ENCODE data around the gene SEMA3B.
"Not testable (repeated sequence)": the region's sequence is repeated elsewhere in the genome, so short reads cannot be mapped to it uniquely, and the experiment has no call there.

Gene SEMA3B
- 2.0 to 10.0 reads per million in 2 donors for total RNA-seq

DNA sequence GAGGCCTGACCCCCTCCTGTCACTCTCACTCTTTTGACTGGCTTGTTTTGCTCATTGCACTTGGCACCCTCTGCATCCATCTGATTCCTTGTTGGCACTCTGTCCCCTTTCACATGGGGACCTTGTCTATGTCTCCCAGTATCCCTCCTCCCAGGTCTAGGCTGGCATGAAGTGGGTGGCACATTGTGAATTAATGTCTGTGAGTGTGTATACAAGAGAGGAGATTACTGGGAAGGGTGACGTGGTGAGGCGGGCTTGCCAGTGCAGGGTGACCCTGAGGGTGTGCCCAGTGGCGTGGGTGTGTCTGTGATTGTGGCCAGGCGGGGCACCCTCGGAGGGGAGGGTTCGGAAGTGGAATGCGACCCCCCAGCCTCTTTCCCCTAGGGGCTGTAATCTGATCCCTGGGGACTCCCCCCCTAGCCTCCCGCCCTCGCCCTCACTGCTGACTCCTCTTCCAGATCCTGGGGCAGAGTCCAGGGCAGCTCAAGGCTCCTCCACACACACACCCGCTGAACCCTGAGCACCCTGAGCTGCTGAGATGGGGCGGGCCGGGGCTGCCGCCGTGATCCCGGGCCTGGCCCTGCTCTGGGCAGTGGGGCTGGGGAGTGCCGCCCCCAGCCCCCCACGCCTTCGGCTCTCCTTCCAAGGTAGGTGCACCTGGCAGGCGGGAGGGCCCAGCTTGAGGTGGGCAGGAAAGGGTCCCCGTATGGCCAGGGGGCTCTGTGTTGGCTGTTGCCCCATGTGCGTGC, at the start of gene SEMA3B:
TSS of gene SEMA3B (plus strand) at position 445 of the 749 bp plus-strand sequence. CDS start at position 539, 94 bp downstream.
- DNase-seq: no peak

DNA sequence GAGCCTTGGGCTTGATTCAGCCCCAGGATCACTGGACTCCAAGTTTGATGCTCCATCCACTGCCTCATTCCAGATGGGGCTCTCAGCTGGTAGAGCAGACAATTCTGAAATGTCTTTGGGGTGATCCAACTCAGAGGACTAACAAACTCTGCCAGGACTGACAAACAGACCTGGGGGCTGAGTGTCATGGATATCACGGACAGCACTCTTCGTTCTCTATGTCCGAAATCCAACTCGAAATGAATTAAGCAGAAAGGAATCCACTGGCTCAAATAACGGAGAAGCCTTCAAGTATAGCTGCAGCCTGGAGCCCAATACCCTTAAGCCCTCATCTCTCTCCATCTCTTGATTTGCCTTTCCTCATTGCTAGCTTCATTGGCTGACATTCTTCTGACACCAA, 49.7 kb upstream of the SEMA3B start:
- DNase-seq: no peak

DNA sequence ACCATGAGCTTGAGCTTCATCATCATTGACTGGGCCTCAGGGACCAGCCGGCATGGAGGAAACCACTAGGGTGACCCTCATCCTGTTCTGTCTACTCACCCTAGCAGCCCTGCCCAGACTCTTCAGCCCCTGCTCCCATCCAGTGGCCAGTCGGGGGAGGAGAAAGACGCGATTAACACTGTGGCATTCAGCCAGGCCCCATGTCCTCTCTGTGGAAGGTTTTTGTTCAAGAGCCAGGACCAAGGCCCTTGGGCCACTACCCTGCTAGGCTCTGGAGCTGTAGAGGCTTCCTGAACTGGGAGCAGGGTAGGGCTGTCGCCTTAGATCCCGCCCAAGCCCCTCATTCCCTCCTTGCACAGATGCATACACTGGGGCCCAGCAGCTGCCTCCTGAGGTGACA, 48.8 kb upstream of the SEMA3B start:
- DNase-seq: no peak

DNA sequence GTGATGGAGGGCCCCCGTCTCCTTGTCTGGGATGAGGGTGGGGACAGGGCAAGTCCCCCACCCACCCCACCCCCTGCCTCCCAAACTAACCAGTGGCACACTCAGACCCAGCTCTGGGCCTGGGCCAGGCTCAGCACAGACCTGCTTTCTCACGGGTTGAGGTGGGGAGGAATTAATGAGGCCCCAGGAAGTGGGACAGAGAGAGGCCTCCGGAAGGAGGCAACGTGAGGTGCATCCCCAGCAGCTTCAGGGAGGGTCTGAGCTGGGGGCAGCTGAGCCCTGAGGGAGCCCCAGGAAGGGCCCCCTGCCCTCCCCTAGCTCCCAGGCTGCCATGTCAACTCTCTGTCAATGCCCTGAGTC, 47.9 kb upstream of the SEMA3B start:
- DNase-seq: peak in 1 of 5 experiments; percentile 35

GRCh38 chr3:50221411-50222168, 47.4 kb upstream of the SEMA3B start:
- DNase-seq: no peak

DNA sequence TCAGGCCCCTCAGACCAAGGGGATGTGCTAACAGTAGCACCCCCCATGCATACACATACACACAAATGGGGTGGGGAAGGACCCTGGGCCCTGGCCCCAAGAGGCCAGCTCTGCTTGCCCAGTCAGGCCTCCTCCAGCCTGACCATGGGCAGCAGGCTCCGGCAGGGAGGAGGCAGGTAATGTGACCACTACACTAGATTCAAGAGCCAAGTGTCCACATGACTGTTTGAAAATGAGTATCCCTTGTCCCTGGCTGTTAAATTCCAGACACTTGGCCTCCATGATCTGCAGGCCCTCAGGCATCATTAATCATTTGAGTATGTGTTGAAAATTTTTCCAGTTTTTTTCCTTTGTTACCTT, 46.8 kb upstream of the SEMA3B start:
- no peak for DNase-seq

DNA sequence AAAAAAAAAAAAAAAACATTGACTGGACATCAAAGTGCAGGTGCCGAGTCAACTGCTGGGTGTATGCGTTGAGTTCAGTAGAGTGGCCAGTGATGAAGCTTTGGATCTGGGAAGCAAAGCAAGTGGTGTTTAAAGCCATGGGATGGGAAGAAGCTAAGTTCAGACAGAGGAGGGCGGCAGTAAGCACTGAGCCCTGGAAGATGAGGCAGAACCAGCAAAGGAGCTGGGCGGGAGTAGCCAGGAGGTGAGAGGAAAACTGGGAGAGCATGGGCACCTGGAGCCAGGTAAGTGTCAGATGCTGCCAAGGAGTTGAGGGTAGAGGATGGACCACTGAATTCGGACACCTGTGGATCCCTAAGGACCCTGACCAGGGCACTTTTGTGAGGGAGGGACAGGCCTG, 44.3 kb upstream of the SEMA3B start:
- no peak for DNase-seq

DNA sequence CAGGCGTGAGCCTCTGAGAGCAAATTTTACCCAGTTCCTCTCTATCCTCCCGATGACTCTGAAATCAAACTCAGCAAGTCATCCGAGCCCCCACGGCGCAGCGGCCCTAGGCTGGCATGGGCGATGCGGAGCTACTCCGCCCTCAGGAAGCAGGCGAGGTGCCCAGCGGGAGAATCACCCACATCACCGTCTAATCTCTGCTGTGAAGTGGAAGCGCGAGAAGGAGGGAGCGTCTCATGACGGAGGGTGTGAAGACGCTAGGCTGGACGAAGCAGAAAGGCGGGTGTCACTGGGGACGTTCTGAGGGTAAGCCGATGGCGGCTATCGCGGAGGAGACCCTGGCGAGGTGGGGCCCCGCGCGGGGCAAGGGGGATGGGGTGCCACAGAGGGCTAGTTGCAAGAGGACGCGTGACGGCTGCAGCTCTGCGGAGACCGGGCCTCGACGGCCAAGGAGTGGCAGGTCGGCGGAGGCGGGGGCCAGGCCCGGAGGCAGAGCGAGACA, 42.0 kb upstream of the SEMA3B start:
- peak in 2 of 5 experiments; percentile 30 to 65 for DNase-seq

DNA sequence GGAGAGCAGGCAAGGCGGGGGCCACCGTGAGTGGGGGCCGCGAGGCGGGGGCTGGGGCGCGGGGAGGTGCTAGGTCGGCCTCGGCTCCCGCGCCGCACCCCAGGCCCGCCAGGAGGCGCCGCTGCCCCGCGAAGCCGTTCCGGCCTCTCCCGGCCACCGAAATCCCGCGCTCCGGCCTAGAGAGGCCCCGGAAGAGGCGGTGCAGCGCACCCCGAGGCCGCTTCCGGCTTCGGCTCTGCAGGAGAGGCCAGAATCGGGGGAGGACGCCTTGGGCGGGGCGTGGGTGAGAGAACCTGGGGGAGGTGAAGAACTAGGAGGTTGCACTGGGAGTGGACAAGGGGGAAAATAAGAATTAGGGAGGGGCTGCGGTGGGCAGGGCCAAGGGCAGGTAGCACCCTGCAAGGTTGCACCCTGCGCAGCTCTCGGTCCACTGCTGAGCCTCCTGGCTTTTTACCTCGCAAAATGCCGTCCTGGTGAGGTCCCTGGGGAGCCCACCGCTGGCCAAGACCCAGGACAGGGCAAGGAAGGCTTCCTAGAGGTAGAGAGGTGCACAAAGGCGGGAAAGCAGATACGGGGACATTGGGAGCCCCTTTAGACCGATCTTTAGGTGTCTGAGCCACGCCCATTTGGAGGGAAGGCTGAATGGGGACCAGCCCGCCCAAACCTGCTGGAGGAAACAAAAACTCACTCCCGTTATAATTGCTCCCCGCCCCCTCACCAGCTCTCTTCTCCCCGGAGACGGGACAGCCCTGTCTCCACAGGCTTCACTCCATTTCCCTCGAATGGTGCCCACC, 41.4 kb upstream of the SEMA3B start:
- DNase-seq: peak; percentile 80 to 94 (median 85)

GRCh38 chr3:50228184-50228763, 40.7 kb upstream of the SEMA3B start:
- not testable (repeated sequence) for DNase-seq

- DNase-seq: no peak
These were observed 39.5 kb upstream of the SEMA3B start for GRCh38 chr3:50229490-50229889.

DNA sequence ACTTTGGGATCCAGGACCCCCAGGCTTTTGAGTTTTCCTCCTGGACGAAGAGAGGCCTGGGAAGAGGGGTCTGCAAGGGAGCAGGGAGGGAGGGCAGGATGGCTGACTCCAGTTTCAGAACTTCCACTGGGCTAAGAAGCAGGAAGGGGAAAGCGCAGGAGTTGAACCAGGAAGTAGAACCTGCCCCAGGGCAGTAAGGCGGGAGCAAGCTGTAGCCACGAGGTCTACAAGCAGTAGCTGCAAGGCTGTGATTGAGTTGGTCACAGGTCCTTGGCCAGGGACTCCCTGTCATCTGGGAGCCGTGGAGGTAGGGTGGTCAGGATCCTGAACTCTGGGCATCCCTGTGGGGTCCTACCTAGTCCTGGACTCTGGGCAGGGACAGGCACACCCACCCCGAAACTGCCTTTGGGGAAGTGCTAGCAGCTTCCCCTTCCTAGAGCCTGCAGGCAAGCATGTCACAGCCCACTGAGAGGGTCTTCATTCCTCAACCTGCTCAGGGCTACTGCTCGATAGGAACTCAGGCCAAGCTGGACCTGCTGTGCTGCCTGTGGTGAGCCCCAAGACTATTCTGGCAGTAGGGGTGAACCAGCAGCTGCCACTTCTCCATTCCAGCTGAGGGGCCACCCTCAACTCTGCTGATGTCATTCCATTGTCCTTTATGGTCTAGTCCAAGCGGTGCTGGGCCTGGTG, 38.7 kb upstream of the SEMA3B start:
- DNase-seq: no peak

- no peak for DNase-seq
These were observed 38.2 kb upstream of the SEMA3B start for GRCh38 chr3:50230794-50231125.

DNA sequence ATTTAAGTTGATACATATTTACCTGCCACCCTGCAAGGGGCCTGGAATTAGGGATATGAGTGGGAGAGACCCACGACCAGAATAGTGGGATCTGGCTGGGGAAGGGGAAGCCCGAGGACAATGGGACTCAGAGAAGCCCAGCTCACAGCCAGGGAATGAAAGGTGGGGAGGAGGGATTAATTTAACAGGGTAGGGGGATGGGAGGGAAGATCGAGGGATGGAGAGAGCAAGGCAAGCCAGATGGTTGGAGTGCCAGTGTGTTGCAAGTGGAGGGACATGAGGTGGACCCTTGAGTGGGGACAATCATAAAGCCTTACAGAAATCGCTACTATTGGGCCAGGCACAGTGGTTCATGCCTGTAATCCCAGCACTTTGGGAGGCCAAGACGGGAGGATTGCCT, 37.4 kb upstream of the SEMA3B start:
- DNase-seq: no peak

- no peak for DNase-seq
These were observed 36.6 kb upstream of the SEMA3B start for GRCh38 chr3:50232303-50232702.

DNA sequence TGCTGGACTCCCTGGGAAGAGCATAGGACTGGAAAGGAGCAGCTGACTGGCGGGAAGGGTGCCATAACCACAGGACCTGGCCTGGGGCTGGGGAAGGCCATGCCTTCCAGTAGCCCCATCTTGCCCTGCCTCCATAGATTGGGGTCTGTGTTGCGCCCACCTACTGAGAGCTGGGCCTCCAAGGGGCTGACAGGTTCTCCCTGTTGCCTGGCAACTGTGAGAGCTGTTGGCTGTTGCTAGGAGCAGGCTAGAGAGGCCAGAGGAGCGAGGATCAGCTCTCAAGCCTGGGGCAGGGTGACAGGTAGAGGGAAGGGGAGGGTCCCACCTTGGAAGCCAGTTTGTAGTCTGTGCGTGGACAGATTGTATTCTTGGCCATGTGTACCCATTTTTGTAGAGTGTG, 35.8 kb upstream of the SEMA3B start:
- DNase-seq: no peak

DNA sequence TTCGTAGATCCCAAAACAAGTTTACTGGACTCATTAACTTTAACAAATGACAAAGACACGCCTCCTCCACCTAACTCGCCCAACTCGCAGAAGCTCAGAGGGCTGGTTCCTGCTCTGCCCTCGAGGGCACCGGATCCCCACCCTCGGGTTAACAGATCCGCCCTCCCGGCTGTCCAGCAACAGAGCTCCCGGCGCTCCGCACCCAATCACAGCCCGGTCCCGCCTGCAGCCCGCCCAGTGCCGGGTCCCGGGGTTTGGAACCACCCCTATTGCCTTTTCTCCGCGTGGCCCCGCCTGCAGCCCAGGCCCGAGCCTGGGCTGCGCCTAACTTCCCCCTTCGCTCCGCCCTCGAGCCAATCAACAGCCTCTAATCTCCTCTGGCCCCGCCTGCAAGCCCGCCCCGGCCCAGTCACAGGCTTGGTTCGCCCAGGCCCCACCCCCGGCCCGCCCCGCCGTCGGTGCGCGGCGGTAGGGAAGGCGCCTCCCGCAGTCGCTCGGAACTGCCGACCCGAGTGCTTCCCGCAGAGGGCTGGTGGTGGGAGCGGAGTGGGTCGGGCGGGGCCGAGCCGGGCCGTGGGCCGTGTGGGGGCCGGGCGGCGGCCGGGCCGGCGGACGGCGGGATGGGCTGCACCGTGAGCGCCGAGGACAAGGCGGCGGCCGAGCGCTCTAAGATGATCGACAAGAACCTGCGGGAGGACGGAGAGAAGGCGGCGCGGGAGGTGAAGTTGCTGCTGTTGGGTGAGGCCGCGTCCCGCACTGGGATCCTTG, 33.0 kb upstream of the SEMA3B start, which contains the start of gene GNAI2:
TSS of gene GNAI2 (plus strand) at position 489 of the 768 bp plus-strand sequence. CDS start at position 621, 132 bp downstream.
- DNase-seq: peak; percentile 98 to 99 (median 99)

DNA sequence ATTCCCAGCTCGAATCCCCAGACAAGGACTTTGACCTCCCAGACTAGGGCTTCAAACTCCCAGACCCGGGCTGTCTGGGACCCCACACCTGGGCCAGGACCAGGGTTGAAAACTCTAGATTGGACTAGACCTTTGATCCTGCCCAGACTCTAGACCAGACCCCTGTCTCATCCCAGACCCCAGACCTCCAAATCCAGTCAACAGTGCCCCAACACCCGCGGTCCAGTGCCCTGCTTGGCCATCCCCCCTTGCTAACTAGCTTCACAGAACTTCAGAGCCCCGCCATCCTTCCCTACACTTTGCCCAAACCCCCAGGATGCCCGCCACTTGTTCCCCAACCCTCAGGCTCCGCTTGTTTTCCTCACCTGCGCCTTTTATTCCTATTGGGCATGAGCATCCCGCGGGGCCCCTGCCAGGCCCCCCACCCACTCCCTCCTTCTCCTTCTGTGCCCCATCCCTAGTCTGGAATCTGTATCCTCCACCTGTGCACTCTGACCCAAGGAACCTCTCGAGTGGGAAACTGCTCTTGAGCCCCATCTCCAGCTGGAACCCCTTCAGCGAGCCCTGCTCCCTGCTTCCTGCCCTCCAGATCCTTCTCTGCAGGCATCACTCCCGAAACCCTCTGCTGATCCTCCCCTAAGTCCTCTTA, 32.3 kb upstream of the SEMA3B start:
- no peak for DNase-seq

DNA sequence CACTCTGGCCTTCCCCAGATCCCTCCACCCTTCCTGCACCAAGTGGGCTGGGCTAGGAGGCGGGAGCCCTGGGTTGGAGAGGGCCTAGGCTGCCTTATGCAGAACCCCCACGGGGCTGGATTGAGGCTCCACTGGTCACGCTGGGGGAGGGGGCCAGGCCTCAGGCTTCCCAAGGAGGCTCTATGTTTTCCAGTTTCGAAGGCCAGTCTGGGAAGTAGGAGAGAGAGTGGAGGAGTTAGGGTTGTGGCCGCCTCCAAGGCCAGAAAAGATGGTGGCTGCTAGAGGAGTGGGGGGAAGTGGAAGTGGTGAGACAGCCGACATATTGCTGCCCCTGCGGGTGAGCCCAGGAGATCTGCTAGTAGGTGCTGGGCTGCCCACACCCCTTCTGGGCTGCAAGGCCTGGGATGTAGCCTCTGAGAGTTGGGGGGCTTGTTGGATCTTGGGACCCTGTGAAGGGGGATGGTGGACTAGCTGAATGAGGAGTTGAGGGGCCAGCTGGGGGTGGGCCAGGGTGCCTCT, 31.8 kb upstream of the SEMA3B start:
- peak in 2 of 5 experiments; percentile 30 to 76 for DNase-seq

GRCh38 chr3:50237754-50238548, 31.0 kb upstream of the SEMA3B start:
- DNase-seq: peak; percentile 69 to 95 (median 83)
